Skeletal muscle cell (primary cell): Measurements from ENCODE around the gene MOGAT2.

ENCODE experiments used
- DNase-seq: peaks from one replicate; pipeline ENCODE4 v3.0.0-alpha.2; 2010; ENCODE audit warnings: low read depth
- H3K4me3 ChIP-seq: 2 replicates; pipeline ENCODE4 v1.5.1; 2011; ENCODE audit warnings: low read depth, mild to moderate bottlenecking, control low read depth, low read length, moderate library complexity

MOGAT2 gene

DNA sequence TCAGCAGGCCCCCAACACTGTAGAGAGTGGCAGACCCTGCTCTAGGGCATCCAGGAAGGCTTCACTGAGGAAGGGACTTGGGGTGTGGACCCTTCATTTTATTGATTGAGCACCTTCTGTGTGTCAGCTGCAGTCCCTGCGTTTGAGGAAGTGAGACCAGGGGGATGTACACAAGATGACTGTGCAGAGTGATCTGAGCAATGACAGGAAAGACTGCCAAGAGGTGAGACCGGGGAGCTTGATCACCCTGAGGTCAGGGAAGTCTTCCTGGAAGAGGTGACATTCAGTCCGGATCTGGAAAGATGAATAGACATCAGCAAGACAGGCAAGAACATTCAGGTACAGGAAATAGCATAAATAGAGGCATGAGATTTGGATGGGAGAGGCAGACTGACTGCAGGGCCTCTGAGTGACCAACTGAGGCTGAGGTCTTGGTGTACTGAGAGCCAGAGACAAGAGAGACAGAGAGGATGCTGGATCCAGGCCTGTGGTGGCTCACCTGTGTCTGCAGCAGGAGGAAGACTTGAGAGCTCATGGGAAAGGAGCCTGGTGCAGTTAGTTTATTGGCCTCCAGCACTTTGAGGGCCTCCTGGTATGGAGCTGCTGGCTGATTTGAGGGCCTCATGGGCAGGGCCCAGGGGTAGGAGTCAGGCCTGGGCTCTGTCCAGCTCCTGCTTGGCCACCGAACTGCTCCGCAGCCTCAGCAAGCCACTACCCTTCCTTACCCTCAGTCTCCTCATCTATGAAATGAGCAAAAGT lies 56.1 kb downstream of the MOGAT2 start:
- no peak for DNase-seq
- no peak overlapping the region for H3K4me3 ChIP-seq

DNA sequence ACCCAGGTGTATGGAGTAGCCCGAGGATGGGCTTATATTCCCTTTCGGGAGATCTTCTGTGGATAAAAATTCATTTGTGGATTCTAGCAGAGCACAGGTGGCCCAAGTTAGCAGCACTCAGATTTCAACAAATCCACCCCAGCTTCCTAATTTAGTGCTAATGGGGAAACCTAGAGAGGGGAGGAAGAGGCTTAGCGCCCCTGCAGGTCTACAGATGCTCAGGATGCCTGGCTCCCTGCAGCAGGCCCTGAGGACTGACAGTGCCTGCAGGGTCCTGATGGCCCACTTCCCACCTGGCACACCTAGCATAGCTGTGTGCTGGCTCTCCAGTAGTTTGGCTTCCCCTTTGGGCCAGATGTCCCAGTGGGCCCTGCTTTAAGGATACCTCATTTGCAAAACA lies 57.4 kb downstream of the MOGAT2 start:
- H3K4me3 ChIP-seq, result no peak overlapping the region
- no peak for DNase-seq

DNA sequence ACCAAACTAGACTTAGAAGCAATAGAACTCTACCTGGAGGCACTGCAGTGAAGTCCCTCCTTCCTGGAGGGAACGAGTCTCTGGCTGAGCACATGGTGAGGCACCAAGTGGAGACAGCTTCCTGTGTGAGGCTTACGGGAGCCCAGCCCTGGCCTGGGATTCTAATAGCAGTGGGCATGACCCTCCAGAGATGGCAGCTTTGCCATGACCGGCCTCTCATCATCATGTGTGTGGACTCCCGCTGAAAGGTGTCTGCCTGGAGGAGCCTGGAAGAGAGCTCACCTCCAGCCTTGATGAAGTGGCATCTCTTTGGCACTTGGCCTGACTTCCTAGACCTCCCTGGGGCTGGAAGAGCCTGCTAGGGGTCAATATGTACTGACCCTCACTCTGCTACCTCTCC lies 58.9 kb downstream of the MOGAT2 start:
- no peak for DNase-seq
- no peak overlapping the region for H3K4me3 ChIP-seq

DNA sequence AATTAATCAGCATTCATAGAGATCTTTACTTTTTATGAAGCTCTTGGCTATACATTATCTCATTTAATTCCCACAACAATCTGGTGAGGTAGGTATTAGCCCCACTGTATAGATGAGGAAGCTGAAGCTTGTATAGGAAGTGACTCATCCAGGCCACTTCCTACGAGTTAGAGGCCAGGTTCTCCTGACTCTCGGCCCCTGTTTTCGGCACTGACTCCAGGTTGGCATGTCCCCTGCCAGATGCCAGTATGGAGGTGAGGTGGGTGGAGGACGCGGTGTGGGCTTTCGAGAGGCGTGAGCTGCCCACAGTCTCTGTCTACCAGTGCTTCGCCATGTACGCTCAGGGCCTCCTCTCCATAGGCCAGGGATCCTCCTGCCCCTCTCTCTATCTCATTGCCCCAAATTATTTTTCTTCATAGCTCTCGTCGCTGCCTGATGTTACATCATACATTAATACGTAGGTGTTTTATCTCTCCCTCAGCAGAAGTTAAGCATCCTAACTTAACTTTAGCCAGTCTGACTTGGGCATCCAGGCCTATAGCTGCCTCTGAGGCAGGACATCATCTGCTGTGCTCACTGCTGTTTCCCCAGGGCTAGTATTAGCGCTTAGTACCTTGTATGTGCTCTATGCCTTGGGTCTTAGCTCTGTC lies 59.9 kb downstream of the MOGAT2 start:
- no peak overlapping the region for H3K4me3 ChIP-seq

DNA sequence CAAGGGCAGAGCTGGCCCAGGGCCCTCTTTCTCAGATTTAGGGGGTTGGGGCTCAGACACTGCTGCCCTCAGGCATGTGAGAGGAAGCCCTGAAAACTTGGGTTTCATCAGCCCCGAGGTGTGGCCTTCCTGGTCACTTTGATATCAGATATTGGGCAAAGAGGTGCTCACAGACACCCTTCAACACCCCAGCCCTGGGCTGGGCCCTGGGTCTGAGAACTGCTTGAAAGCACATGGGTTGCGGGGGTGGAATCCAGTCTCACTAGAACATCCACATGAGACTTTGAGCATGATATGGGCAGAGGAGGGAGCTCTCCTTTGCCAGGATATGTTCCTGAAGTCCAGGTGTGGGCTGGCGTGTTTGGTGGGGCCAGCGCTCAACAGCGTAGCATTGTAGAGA lies 61.3 kb downstream of the MOGAT2 start:
- no peak overlapping the region for H3K4me3 ChIP-seq
- DNase-seq, result no peak

More for the DNA sequence above, 59.9 kb downstream of the MOGAT2 start:
- DNase-seq, result no peak

DNA sequence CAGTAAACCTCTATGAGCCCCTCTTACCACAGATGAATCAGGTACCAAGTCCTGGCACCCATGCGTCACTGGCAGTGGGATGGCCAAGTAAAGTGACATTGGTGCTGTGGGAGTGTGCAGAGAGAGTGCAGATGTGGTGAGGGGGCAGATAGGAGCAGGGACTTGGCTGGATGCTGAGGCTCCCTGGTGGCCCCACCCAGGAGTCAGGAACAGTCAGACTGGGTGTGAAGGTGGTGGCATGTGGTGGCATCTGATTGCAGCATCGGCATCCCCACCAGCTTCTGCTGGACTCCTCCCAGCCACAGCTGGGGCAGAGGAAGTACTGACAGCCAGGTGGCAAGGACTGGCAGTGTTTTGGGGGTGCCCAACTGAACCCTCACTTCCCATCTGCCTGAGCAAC lies 62.3 kb downstream of the MOGAT2 start:
- no peak overlapping the region for H3K4me3 ChIP-seq
- DNase-seq, result no peak

DNA sequence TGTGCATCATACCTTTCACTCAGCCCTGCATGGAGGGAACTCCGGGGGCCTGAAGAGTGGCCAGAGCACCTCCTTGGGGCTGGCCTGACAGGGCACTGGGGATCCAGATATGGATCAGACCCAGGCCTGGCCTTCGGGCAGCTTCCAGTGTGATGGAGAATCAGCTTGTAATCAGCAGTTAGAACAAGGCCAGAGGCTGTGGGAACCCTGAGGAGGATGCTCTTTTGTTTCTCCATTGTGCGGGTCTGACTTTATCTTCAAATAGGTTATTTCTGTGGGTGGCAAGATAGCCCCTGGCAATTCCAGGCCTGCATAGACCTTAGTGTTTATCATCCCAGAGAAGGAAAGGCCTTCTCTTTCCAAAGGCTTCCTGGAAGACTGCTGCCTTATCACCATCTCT lies 63.2 kb downstream of the MOGAT2 start:
- no peak overlapping the region for H3K4me3 ChIP-seq
- DNase-seq, result no peak

DNA sequence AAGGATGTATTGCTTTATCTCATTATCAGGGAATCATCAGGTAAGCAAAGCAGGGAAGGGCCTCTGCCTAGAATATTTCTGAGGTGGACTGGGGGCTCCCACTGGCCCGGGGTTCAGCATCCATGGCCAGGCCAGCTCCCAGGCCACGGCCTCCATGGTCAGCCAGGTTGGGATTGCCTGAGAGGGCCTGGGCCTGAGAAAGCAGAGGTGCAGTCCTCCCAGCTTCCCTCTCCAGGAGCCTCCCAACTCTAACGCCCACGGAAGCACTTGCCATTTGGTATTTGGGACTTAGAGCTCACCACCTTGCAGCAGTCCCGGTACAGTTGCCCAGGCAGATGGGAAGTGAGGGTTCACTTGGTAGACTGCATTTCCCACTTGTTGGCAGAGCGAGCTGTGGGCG lies 63.7 kb downstream of the MOGAT2 start:
- H3K4me3 ChIP-seq, result no peak overlapping the region
- DNase-seq, result no peak

DNA sequence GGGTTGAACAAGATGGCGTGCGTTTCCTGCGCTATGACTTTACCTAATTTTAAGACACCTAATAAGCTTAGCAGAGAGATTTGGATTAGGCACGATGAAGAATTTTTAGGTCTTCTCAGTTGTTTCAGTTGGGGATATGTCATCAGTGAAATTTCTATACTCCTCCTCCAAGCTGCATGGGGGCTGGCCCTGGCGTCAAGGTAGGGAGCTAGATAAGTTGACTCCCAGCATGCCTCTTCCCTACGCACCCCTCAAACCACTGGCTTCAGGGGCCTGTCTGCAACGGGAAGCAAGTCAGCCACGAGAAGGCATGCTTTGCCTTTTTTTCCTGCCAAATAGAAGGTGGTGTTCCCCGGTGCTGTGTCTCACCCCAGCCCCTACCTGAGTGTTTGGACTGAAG lies 64.2 kb downstream of the MOGAT2 start:
- DNase-seq, result no peak
- no peak overlapping the region for H3K4me3 ChIP-seq
